GM23248 (cell line): Measurements from ENCODE around the gene ACVR1C. TPM values are rescaled to one million over a fixed set of nuclear protein-coding genes. Genes with fewer than 3 reads are reported as not detected.

Experiments used
- DNase-seq: peaks from one replicate; pipeline ENCODE4 v3.0.0-alpha.2; 2015
- H2AFZ ChIP-seq: fragments of 200-600 bp; sonication (generic); 2 replicates; pipeline ENCODE4 v1.6.1; 2016; ENCODE audit warnings: antibody characterized with exemption
- H3F3A ChIP-seq: fragments of 200-600 bp; sonication (generic); 2 replicates; pipeline ENCODE4 v1.6.1; 2016; ENCODE audit warnings: mild to moderate bottlenecking, antibody characterized with exemption, mixed run types; ENCODE audit not compliant: insufficient read depth
- H3K27ac ChIP-seq: fragments of 200-600 bp; sonication (generic); 2 replicates; pipeline ENCODE4 v1.5.1; 2016; ENCODE audit warnings: mild to moderate bottlenecking
- H3K27me3 ChIP-seq: fragments of 200-600 bp; sonication (generic); replicated peaks from 2 replicates; pipeline ENCODE4 v1.6.1; 2016; ENCODE audit warnings: mild to moderate bottlenecking; ENCODE audit not compliant: insufficient read depth
- H3K36me3 ChIP-seq: fragments of 200-600 bp; sonication (generic); 2 replicates; pipeline ENCODE4 v1.6.1; 2016; ENCODE audit warnings: low read depth, mild to moderate bottlenecking
- H3K4me1 ChIP-seq: fragments of 200-600 bp; sonication (generic); 2 replicates; pipeline ENCODE4 v1.6.1; 2016; ENCODE audit warnings: mild to moderate bottlenecking; ENCODE audit not compliant: insufficient read depth
- H3K4me2 ChIP-seq: fragments of 200-600 bp; sonication (generic); one replicate; pipeline ENCODE4 v1.6.1; 2016; ENCODE audit warnings: mild to moderate bottlenecking; ENCODE audit not compliant: unreplicated experiment
- H3K4me3 ChIP-seq: fragments of 200-600 bp; sonication (generic); 2 replicates; pipeline ENCODE4 v1.5.1; 2016; ENCODE audit warnings: mild to moderate bottlenecking
- H3K79me2 ChIP-seq: fragments of 200-600 bp; sonication (generic); 2 replicates; pipeline ENCODE4 v1.6.1; 2016; ENCODE audit warnings: mild to moderate bottlenecking; ENCODE audit not compliant: insufficient read depth
- H3K9ac ChIP-seq: fragments of 200-600 bp; sonication (generic); 2 replicates; pipeline ENCODE4 v1.6.1; 2016; ENCODE audit warnings: mild to moderate bottlenecking
- H3K9me2 ChIP-seq: fragments of 200-600 bp; sonication (generic); 2 replicates; pipeline ENCODE4 v1.6.1; 2016; ENCODE audit warnings: mixed run types, mild to moderate bottlenecking, moderate library complexity; ENCODE audit not compliant: insufficient read depth
- H3K9me3 ChIP-seq: fragments of 200-600 bp; sonication (generic); one replicate; pipeline ENCODE4 v1.6.1; 2017; ENCODE audit warnings: low read depth
- H4K20me1 ChIP-seq: fragments of 200-600 bp; sonication (generic); 2 replicates; pipeline ENCODE4 v1.6.0; 2016; ENCODE audit not compliant: insufficient read depth
- EZH2 ChIP-seq: fragments of 200-600 bp; sonication (generic); IDR thresholded peaks from 2 replicates; pipeline ENCODE4 v1.6.1; 2018; ENCODE audit warnings: antibody characterized with exemption, mild to moderate bottlenecking; ENCODE audit not compliant: insufficient read depth, poor library complexity, severe bottlenecking
- EZH2phosphoT487 ChIP-seq: fragments of 200-600 bp; sonication (generic); IDR thresholded peaks from 2 replicates; pipeline ENCODE4 v1.6.1; 2018; ENCODE audit warnings: antibody characterized with exemption, moderate library complexity, mild to moderate bottlenecking, low read depth; ENCODE audit not compliant: insufficient read depth
- WGBS, 2 experiments: methylation state at CpG; one replicate each; pipeline ENCODE4 v1.1.6; 2015 to 2017; ENCODE audit warnings: low lambda C conversion rate in 2 of 2, low coverage in 1 of 2; ENCODE audit errors: missing lambda C conversion rate in 2 of 2; 5-methylcytosine and 5-hydroxymethylcytosine counted together
- in situ Hi-C: fragments of 300-500 bp; cut with MboI; formaldehyde crosslinking; loops from 2 replicates; pipeline ENCODE4 v1.15.0; 2020
- polyA plus RNA-seq: library from polyadenylated mRNA; unstranded; fragments of >200 nt; fragmentation: Nextera tagmentation; extraction: Ambion mirVana; gene quantifications from 2 replicates; pipeline ENCODE4 v1.2.1, GENCODE V29; 2016
- total RNA-seq: library from RNA; depleted of rRNA; stranded (reverse); fragments of >200 nt; shearing (Covaris generic); gene quantifications from 2 replicates; pipeline ENCODE4 v1.2.3, GENCODE V29; 2014

The ACVR1C gene
- total and polyA plus RNA-seq, 2 experiments from 2014 or later: 0.32 TPM; not detected in 1

DNA sequence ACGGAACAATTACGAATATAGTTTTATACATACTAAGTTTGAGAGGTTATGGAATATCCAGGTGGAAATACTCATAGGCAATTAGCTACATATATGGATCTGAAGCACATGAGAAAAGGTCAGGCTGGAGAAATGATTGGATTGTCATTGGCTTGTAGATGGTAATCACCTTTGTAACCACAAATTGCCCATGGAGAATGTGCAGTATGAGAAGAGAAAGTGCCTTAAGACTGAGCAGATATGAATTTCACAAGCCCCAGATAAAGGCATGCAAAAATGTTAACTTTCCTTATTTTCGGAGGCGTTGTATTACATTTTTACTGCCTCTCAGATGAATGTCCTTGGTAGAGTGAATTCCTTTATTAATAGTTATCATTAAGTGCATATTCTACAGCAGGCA lies 33.1 kb upstream of the ACVR1C start:
- no peaks in the 10 kb centered on the region for H3K27me3 ChIP-seq
- H3K9ac ChIP-seq: no peak overlapping the region
- H3K79me2 ChIP-seq: no peaks in the 10 kb centered on the region
- 61 to 67% methylated on average over 4 of the region's 4 CpGs for WGBS, 2 experiments
- no peaks in the 10 kb centered on the region for H4K20me1 ChIP-seq
- H3K27ac ChIP-seq: no peak overlapping the region
- no peaks in the 10 kb centered on the region for H3K36me3 ChIP-seq
- H3K9me2 ChIP-seq: no peaks in the 10 kb centered on the region
- no peaks in the 10 kb centered on the region for H3F3A ChIP-seq
- no peak overlapping the region for H3K4me2 ChIP-seq
- no peak for TF ChIP-seq EZH2
- TF ChIP-seq EZH2phosphoT487: no peak
- H3K9me3 ChIP-seq: no peaks in the 10 kb centered on the region
- no peak overlapping the region for H2AFZ ChIP-seq
- H3K4me1 ChIP-seq: no peaks in the 10 kb centered on the region
- in situ Hi-C loops: no loop called here
- no peak overlapping the region for H3K4me3 ChIP-seq
- DNase-seq: no peak

- Histone ChIP-seq H2AFZ (no peak overlapping the region), H3K4me3 (no peak overlapping the region), H3K4me1 (no peaks in the 10 kb centered on the region), H4K20me1 (no peaks in the 10 kb centered on the region), H3K4me2 (no peak overlapping the region), H3K9ac (no peak overlapping the region), H3K79me2 (no peaks in the 10 kb centered on the region), H3K36me3 (no peaks in the 10 kb centered on the region), H3K27me3 (no peaks in the 10 kb centered on the region), H3K9me3 (no peaks in the 10 kb centered on the region), H3K27ac (no peak overlapping the region), H3F3A (no peaks in the 10 kb centered on the region), H3K9me2 (no peaks in the 10 kb centered on the region)
- no peak for DNase-seq
- TF ChIP-seq EZH2: no peak
- no peak for TF ChIP-seq EZH2phosphoT487
- in situ Hi-C loops: no loop called here
- 7 to 13% methylated on average over 1 of the region's 1 CpG for WGBS, 2 experiments
These were observed 29.2 kb upstream of the ACVR1C start for GRCh38 chr2:157657858-157658257.

DNA sequence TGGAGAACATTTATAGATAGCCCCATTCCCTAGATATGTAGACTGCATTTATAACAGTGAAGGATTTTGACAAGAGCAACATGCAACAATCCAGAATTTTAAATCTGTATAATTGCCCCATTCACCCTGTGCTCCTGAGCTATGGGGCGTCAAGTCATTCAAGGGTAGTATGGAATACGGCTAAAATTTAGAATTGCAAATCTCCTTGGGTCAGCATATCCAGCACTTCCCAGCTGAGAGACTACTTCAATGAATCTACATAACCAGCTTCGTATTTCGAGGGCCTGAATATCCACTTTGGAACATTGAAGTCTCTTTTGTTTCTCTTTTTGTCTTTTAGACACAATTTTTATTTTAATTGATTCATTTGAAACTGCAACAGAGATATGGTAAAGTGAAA lies 28.4 kb upstream of the ACVR1C start:
- TF ChIP-seq EZH2phosphoT487 (no peak), EZH2 (no peak)
- no peaks in the 10 kb centered on the region for H3K4me1 ChIP-seq
- no peaks in the 10 kb centered on the region for H3K27me3 ChIP-seq
- no peaks in the 10 kb centered on the region for H3K36me3 ChIP-seq
- no peaks in the 10 kb centered on the region for H3K79me2 ChIP-seq
- no peak overlapping the region for H3K27ac ChIP-seq
- no peak overlapping the region for H3K4me2 ChIP-seq
- no peak overlapping the region for H2AFZ ChIP-seq
- H4K20me1 ChIP-seq: no peaks in the 10 kb centered on the region
- H3K4me3 ChIP-seq: no peak overlapping the region
- no peaks in the 10 kb centered on the region for H3F3A ChIP-seq
- in situ Hi-C loops: no loop called here
- no peak overlapping the region for H3K9ac ChIP-seq
- H3K9me3 ChIP-seq: no peaks in the 10 kb centered on the region
- no peak for DNase-seq
- 72% methylated on average over 4 of the region's 4 CpGs for WGBS, 2 experiments
- H3K9me2 ChIP-seq: no peaks in the 10 kb centered on the region

- no peak overlapping the region for H3K4me2 ChIP-seq
- H3K9me2 ChIP-seq: no peaks in the 10 kb centered on the region
- no peaks in the 10 kb centered on the region for H3K9me3 ChIP-seq
- no peaks in the 10 kb centered on the region for H3F3A ChIP-seq
- no peak overlapping the region for H2AFZ ChIP-seq
- H3K27me3 ChIP-seq: no peaks in the 10 kb centered on the region
- no peaks in the 10 kb centered on the region for H3K79me2 ChIP-seq
- no peaks in the 10 kb centered on the region for H4K20me1 ChIP-seq
- no peak for TF ChIP-seq EZH2phosphoT487
- TF ChIP-seq EZH2: no peak
- H3K36me3 ChIP-seq: no peaks in the 10 kb centered on the region
- H3K27ac ChIP-seq: no peak overlapping the region
- in situ Hi-C loops: no loop called here
- no peak overlapping the region for H3K4me3 ChIP-seq
- no peaks in the 10 kb centered on the region for H3K4me1 ChIP-seq
- DNase-seq: no peak
- H3K9ac ChIP-seq: no peak overlapping the region
These were observed 16.1 kb upstream of the ACVR1C start for GRCh38 chr2:157644776-157645175.

DNA sequence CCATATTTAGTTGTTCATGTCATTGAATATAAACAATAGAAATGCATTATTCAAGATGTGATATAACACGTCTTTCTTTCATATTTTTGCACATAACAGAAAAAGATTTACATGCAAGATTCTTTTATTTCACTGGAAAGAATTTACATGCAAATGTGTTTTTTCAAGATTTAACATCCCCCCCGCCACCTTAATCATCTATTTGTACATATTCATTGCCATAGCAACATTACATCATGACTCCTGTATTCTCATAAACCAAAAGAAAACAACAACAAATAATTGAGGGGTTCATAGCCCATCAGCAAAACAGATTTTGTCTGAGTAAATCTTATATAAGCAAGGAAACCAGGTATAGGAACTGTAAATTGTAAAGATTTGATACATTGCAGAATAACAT lies 3.2 kb upstream of the ACVR1C start:
- TF ChIP-seq EZH2 (no peak), EZH2phosphoT487 (no peak)
- 54 to 64% methylated on average over 2 of the region's 2 CpGs for WGBS, 2 experiments

More for the DNA sequence above, 3.2 kb upstream of the ACVR1C start:
- Histone ChIP-seq H3K4me1 (0 out of 2 replicates have a peak, but pooled peaks cover 7% of the 10 kb centered on the region), H3F3A (peaks cover 7% of the 10 kb centered on the region; the same call in 1 of the 2 replicates), H3K4me2 (no peak overlapping the region), H3K36me3 (no peaks in the 10 kb centered on the region), H3K4me3 (no peak overlapping the region), H3K9me2 (no peaks in the 10 kb centered on the region), H3K9ac (no peak overlapping the region), H3K27ac (no peak overlapping the region), H3K27me3 (no peaks in the 10 kb centered on the region), H4K20me1 (no peaks in the 10 kb centered on the region), H2AFZ (no peak overlapping the region), H3K79me2 (no peaks in the 10 kb centered on the region), H3K9me3 (no peaks in the 10 kb centered on the region)
- in situ Hi-C loops: no loop called here
- peak; percentile 6 for DNase-seq
